ENCODE results near the gene MMP21. TPM values are rescaled to one million over a fixed set of nuclear protein-coding genes. Genes with fewer than 3 reads are reported as not detected.

The MMP21 gene
- total and polyA plus RNA-seq, 3 donors from 2014 or later: 0.31 to 0.43 TPM; not detected in 1

DNA sequence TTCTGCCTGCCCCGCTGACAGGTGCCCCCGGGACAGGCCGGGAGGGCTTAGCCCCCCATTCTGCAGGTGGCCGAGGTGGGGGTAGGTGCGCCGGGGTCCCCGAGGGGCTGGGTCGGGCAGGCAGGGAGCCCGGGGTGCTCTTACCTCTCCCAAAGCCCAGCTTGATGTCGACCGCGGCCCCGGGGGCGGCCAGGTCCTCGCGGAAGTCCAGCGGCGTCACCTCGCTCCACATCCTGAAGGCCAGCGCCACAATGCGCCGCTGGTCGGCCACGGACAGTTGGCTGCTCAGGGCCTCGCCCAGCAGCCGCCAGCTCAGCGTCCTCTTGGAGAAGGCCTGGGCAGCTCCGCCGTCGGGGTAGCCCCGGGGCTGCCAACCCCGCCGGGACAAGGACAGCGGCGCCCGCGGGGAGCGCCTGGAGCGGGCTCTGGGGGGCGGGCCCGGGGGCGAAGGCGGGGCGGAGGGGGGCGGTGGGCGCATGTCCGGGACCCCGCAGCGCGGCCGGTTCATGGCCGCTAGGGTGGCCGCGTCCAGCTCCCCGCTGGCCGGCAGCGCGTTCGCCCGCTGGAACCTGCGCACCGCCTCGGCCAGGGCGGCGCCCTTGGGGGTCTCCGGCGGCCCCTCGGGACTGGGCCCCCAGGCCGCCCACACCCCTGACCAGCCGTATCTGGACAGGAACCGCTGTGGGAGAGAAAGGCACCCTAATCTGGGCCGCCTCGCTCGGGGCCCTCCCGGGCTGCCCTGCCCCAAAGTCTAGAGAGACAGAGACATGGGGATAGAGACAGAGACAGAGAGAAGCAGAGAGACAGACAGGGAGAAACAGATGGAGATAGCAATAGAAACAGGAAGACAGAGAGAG, 1.7 kb downstream of the MMP21 start:
- H3K27ac ChIP-seq: no peak overlapping the region
- DNase-seq: no peak
- intact Hi-C loops (cut with DNase I; ENCODE audit: low total_unique reads): no loop called here
- H3K36me3 ChIP-seq (ENCODE audit: low read depth, missing control alignments): no peaks in the 10 kb centered on the region
- no peaks in the 10 kb centered on the region for H3K9me3 ChIP-seq
- no peaks in the 10 kb centered on the region for H3K27me3 ChIP-seq
- no peaks in the 10 kb centered on the region for H3K4me1 ChIP-seq
- WGBS, 2 donors: 57 to 63% methylated on average over 4 to 52 of the region's 75 CpGs
- peak overlapping the region; percentile 20 to 40 for H3K4me3 ChIP-seq
- TF ChIP-seq, protein P1, sequence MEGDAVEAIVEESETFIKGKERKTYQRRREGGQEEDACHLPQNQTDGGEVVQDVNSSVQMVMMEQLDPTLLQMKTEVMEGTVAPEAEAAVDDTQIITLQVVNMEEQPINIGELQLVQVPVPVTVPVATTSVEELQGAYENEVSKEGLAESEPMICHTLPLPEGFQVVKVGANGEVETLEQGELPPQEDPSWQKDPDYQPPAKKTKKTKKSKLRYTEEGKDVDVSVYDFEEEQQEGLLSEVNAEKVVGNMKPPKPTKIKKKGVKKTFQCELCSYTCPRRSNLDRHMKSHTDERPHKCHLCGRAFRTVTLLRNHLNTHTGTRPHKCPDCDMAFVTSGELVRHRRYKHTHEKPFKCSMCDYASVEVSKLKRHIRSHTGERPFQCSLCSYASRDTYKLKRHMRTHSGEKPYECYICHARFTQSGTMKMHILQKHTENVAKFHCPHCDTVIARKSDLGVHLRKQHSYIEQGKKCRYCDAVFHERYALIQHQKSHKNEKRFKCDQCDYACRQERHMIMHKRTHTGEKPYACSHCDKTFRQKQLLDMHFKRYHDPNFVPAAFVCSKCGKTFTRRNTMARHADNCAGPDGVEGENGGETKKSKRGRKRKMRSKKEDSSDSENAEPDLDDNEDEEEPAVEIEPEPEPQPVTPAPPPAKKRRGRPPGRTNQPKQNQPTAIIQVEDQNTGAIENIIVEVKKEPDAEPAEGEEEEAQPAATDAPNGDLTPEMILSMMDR (IDR thresholded peaks at IDR 0.05): no peak
- TF ChIP-seq POLR2A (IDR thresholded peaks at IDR 0.05): no peak

DNA sequence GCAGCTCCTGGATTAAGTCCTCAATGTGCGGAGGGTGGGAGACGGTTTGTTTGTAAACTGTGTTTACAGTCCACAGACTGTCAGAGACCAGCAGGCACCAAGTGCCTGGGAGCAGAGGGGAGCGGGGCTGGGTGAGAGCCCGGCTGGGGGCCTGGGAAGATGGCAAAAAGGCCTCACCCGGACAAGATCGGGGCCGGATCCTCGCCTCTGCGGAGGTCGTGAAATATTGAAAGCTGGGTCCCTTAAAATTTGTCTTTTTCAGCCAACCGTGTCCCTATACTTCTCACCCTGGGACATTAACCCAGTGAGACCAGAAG, 2.8 kb downstream of the MMP21 start:
- intact Hi-C loops (cut with DNase I; ENCODE audit: low total_unique reads): no loop called here
- H3K27ac ChIP-seq: no peak overlapping the region
- no peak for DNase-seq
- H3K36me3 ChIP-seq (ENCODE audit: low read depth, missing control alignments): no peaks in the 10 kb centered on the region
- no peak overlapping the region for H3K4me3 ChIP-seq
- no peaks in the 10 kb centered on the region for H3K4me1 ChIP-seq
- H3K9me3 ChIP-seq: no peaks in the 10 kb centered on the region
- no peaks in the 10 kb centered on the region for H3K27me3 ChIP-seq
- 92 to 96% methylated on average over 11 of the region's 11 CpGs for WGBS, 2 donors
- no peak for TF ChIP-seq POLR2A (IDR thresholded peaks at IDR 0.05)
- TF ChIP-seq, protein P1 (IDR thresholded peaks at IDR 0.05): no peak

DNA sequence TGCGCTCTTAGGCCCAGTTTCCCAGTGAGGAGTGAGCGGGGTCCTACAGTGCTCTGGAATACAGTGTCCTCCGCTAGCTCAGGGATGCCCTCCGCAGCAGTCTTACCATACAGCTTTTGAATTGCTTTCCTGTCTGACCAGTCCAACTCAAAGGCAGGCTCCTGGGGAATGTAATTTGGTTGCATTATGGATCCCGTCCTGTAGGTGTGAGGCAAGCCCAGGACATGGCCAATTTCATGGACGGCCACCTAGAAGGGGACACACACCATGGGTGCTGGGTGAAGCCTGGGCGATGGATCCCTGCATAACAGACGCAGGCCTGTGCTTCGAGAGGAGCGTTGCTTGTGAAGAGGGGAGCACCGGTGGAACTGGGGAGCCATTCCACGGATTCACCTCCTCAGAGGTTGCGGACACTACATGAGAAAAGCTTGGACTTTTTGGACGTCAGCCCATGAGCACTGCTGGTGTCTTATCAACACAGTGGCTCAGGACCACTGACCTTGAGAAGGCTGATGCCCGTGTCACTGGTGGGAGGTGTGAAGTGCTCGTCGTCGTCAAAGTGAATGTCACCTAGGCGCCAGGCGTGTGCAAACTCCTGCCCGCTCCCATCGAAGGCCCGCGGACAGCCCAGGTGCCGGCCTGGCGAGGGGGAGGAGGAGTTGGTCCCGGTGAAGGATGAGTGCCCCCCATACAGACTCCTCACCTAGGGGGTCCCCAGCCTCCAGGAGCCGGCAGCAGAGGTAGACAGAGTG, 3.3 kb downstream of the MMP21 start:
- intact Hi-C loops (cut with DNase I; ENCODE audit: low total_unique reads): no loop called here
- Histone ChIP-seq H3K4me1 (no peaks in the 10 kb centered on the region), H3K4me3 (no peak overlapping the region), H3K9me3 (no peaks in the 10 kb centered on the region), H3K27me3 (no peaks in the 10 kb centered on the region), H3K36me3 (ENCODE audit: low read depth, missing control alignments) (no peaks in the 10 kb centered on the region), H3K27ac (no peak overlapping the region)
- DNase-seq: no peak
- 92 to 93% methylated on average over 14 to 28 of the region's 28 CpGs for WGBS, 2 donors
- TF ChIP-seq POLR2A (IDR thresholded peaks at IDR 0.05): no peak
- TF ChIP-seq, protein P1 (IDR thresholded peaks at IDR 0.05): no peak

DNA sequence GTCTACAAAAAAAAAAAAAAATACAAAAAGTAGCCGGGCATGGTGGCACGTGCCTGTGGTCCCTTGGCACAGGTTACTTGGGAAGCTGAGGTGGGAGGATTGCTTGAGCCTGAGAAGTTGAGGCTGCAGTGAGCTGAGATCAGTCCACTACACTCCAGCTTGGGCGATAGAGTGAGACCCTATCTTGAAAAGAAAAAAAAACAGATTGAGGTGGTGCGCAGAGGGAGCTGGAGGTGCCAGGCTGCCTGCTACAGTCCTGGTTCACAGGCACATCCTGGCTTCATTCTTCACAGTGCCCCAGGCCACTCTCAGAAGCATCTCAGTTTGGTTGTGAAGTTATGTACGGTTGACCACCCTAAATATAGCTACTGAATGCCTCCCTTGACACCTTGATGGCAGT, 4.8 kb downstream of the MMP21 start:
- H3K27ac ChIP-seq: no peak overlapping the region
- 86 to 91% methylated on average over 5 of the region's 5 CpGs for WGBS, 2 donors
- H3K4me1 ChIP-seq: no peaks in the 10 kb centered on the region
- TF ChIP-seq, protein P1 (IDR thresholded peaks at IDR 0.05): no peak
- TF ChIP-seq POLR2A (IDR thresholded peaks at IDR 0.05): no peak
- no peak for DNase-seq
- H3K4me3 ChIP-seq: no peak overlapping the region
- no peaks in the 10 kb centered on the region for H3K36me3 ChIP-seq (ENCODE audit: low read depth, missing control alignments)
- H3K9me3 ChIP-seq: no peaks in the 10 kb centered on the region
- intact Hi-C loops (cut with DNase I; ENCODE audit: low total_unique reads): no loop called here
- no peaks in the 10 kb centered on the region for H3K27me3 ChIP-seq
